Panc1 (cell line): Measurements from ENCODE around the gene HK1.

ENCODE experiments used
- POLR2AphosphoS5 ChIP-seq: IDR thresholded peaks from 2 replicates; pipeline ENCODE4 v1.6.1; 2012; ENCODE audit warnings: mild to moderate bottlenecking, low read depth, low read length, moderate library complexity
- SIN3A ChIP-seq: IDR thresholded peaks from 2 replicates; pipeline ENCODE4 v1.6.1; 2012; ENCODE audit warnings: low read depth, mild to moderate bottlenecking, low read length, moderate library complexity, borderline replicate concordance; ENCODE audit not compliant: insufficient read depth
- TCF7L2 ChIP-seq: IDR thresholded peaks from 2 replicates; pipeline ENCODE4 v1.6.1; 2011; ENCODE audit warnings: mild to moderate bottlenecking, low read depth, low read length, inconsistent platforms
- TF ChIP-seq, protein P1 (sequence below): fragments of 450-650 bp; IDR thresholded peaks from 2 replicates; pipeline ENCODE4 v1.5.1; 2017; ENCODE audit warnings: mild to moderate bottlenecking
- TF ChIP-seq, protein P2 (sequence below), 2 experiments: IDR thresholded peaks; 2 replicates each; pipeline ENCODE4 v1.6.1; 2011 to 2012; ENCODE audit warnings: low read depth in 2 of 2, control low read depth in 1 of 2, low read length in 1 of 2, mild to moderate bottlenecking in 1 of 2, moderate library complexity in 1 of 2; ENCODE audit not compliant: insufficient read depth in 1 of 2

DNA sequence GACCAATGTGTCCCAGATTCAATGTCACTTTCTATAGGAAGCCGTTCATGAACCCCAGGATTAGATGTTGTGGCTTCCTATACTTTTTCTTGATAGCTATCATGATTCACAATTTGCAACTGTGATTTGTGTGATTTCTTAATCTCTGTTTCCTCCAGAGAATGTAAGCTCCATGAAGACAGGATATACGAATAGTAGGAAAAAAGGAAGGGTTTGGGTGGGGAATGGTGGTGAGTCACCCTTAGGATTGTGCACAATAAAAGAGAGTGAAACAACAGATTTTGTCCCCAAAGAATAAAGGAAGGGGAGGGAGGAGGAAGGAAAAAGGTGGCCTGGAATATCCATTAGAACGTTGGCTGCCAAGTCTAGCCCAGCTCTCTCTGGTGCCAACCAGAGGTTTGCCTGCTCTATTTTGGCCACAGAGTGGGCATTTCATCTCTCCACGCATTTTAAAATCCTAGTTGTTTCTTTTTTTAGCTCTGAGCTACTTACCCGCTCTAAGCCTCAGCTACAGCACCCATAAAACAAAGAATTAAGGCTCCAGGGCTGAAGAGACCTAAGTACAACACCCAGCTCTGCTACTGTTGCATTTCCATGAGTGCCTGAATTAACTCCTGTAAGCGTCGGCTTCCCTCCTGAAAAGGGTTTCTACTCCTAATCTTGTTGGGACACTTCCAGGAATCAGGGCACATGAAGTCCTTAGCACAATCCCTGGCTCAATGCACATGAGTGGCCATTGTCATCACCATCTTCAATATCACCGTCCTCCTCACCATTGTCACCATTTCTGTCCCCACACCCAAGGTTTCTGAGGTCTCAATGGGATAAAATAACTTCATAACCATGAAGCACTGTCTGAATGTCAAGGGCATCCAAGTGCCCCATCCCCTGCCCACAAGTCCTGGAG, 3.5 kb downstream of the HK1 start:
- TF ChIP-seq, protein P1, sequence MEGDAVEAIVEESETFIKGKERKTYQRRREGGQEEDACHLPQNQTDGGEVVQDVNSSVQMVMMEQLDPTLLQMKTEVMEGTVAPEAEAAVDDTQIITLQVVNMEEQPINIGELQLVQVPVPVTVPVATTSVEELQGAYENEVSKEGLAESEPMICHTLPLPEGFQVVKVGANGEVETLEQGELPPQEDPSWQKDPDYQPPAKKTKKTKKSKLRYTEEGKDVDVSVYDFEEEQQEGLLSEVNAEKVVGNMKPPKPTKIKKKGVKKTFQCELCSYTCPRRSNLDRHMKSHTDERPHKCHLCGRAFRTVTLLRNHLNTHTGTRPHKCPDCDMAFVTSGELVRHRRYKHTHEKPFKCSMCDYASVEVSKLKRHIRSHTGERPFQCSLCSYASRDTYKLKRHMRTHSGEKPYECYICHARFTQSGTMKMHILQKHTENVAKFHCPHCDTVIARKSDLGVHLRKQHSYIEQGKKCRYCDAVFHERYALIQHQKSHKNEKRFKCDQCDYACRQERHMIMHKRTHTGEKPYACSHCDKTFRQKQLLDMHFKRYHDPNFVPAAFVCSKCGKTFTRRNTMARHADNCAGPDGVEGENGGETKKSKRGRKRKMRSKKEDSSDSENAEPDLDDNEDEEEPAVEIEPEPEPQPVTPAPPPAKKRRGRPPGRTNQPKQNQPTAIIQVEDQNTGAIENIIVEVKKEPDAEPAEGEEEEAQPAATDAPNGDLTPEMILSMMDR: no peak
- TF ChIP-seq POLR2AphosphoS5 (no peak), SIN3A (no peak), TCF7L2 (no peak)
- TF ChIP-seq, protein P2, sequence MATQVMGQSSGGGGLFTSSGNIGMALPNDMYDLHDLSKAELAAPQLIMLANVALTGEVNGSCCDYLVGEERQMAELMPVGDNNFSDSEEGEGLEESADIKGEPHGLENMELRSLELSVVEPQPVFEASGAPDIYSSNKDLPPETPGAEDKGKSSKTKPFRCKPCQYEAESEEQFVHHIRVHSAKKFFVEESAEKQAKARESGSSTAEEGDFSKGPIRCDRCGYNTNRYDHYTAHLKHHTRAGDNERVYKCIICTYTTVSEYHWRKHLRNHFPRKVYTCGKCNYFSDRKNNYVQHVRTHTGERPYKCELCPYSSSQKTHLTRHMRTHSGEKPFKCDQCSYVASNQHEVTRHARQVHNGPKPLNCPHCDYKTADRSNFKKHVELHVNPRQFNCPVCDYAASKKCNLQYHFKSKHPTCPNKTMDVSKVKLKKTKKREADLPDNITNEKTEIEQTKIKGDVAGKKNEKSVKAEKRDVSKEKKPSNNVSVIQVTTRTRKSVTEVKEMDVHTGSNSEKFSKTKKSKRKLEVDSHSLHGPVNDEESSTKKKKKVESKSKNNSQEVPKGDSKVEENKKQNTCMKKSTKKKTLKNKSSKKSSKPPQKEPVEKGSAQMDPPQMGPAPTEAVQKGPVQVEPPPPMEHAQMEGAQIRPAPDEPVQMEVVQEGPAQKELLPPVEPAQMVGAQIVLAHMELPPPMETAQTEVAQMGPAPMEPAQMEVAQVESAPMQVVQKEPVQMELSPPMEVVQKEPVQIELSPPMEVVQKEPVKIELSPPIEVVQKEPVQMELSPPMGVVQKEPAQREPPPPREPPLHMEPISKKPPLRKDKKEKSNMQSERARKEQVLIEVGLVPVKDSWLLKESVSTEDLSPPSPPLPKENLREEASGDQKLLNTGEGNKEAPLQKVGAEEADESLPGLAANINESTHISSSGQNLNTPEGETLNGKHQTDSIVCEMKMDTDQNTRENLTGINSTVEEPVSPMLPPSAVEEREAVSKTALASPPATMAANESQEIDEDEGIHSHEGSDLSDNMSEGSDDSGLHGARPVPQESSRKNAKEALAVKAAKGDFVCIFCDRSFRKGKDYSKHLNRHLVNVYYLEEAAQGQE (IDR thresholded peaks at IDR 0.05; ENCODE audit: insufficient read depth in 1 of 2, low read depth in 2 of 2, low read length in 1 of 2): no peak
